Stimulated activated CD4-positive, alpha-beta T cell treated with anti-CD3 and anti-CD28 coated beads, TNF-alpha, amount 100 ng/mL, for 48 hours (primary cell): ENCODE data around the gene PLPP1.

Experiments
- DNase-seq, 3 donors: peaks; one replicate each; pipeline ENCODE4 v3.0.0-alpha.2; 2020; ENCODE audit warnings: low read depth in 3 of 3

PLPP1 gene

DNA sequence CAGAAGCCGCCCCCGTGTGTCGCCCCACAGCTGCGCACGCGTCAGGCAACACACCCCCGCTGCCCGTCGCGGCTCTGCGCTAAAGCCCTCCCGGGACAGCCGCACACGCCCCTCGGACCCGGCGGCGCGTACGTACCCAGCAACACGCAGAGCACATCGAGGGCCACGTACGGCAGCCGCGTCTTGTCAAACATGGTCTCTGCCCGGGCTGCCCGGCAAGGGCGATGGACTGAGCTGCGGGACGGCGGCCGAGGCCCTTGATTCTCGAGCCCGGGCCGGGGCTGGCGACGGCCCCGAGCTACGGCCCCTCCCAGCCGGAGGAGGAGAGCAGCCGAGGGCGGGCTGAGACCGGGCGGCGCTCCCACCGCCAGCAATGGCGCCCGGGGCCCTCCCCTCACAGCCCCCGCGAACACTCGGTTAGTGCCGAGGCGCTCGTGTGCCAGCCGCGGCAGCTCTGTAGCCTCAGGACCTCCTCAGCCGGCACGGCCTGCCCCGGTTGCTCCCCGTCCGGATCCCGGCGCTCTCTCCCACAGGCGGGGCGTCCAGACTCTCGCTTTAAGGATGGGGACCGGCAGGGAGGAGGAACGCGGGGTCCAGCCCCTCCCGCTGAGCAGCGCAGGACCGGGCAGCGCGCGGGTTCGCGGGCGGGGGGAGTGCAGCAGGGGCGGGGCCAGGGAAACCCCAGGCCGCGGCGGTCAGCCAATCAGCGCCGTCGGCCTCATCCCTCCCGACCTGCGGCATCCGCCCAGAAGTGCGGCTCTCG is at the start of gene PLPP1:
Gene PLPP1, minus strand, starts transcription at position 529 of the 763 bp plus-strand sequence. Its CDS starts 335 bp downstream, at position 194.
- DNase-seq: peak; percentile 58 to 82 (median 63)

DNA sequence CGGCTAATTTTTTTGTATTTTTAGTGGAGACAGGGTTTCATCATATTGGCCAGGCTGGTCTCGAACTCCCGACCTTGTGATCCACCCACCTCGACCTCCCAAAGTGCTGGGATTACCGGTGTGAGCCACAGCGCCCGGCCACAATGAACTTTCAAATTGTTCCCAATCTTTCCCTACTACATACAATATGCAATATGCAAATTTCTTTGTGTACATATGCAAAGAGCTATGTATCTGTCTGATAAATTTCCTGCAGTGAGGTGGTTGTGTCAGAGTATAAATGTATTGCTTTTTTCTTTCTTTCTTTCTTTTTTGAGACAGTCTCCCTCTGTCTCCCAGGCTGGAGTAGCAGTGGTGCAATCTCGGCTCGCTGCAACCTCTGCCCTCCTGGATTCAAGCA is 48.8 kb upstream of the PLPP1 start:
- no peak for DNase-seq

DNA sequence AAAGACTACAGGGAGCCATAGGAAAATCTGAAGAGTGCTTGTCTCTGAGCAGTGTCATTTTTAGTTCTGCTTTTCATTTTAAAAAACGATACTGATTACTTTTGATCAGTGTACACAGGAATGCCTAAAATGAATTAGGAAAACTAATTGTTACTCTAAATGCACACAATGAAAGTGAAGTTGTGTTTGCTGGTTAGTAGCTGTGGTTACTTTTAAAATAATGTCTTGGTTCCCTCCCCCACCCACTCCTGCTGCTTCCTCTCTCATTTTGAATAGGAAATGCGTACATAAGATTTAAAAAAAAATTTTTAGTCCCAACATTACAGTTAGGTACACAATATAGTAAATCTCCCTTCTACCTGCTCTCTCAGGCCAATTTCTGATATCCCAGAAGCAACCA is 47.5 kb upstream of the PLPP1 start:
- DNase-seq: no peak

DNA sequence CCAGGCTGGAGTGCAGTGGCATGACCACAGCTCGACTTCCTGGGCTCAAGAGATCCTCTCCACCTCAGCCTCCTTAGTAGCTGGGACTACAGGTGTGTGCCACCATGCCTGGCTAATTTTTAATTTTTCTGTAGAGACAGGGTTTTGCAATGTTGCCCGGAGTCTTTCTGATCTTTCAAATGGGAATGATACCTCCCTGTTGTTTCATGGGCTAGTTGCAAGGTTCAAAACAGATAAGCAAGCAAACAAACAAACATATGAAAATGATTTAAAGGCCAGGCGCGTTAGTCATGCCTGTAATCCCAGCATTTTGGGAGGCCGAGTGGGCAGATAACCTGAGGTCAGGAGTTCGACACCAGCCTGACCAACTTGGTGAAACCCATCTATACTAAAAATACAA is 45.3 kb upstream of the PLPP1 start:
- no peak for DNase-seq

DNA sequence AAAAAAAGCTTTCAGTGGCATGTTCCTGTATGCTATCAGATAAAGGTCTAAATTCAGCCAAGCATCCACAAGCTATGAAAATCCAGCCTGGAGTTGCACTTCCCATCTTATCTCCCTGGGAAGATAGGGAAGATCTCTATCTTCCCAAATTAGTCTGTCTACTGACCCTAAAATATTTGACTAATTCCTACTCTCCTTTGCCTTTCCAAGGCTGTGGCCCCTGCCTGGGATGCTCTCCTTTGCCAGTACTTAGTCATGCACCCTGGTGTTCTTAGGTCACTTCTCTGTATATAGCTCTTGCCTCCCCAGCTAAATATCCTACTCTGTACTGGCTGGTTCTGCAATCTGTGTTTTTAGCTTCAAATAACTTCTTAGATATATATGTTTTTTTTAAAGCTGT is 44.0 kb upstream of the PLPP1 start:
- no peak for DNase-seq

DNA sequence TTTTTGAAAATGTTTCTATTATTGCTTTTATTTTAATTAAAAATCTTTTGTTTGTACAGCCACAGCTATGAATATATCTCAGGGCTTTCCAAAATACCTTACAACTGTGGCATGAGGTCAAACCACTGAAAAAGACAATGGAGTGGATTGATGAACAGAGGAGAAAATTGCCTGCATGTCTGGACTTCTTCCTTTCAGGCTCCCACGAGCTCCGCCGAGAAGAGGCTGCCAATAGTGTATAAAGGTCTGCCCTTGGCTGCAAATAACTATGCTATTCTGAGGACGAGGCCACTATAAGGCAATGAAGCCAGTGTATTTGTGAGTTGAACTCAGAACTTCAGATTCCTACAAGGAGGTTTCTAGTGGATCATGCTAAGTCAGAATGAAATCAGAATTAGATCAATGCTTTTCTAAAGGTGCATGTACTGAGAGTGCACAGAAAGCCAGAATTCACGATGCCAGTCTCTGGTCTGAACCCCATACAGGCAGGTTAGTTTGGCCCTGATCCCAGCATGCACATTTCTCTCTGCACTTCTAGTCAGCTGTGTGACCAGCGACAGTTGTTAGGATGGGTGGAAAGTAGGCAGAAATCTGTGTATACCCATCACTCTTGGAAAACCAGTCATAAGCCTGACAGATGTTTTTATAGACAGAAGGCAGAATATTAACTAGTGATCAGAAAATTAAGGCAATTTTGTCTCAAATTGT is 42.7 kb upstream of the PLPP1 start:
- no peak for DNase-seq

DNA sequence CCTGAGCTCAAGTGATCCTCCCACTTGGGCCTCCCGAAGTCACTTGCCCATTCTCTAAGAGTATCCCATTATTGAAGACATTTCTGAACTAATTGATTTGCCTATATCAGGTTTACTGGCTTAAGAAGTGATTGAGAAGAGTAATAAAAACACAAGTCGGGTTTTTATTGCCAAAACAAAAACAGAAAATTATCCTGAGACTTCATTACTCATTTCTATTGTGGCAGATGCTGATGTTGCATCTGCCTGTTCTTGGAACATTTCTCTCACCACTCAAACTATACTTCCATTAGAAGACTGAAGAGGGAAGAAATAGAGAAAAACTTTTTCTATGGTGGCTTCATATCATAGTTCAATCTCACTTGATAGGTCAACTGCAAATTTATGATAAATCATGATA is 41.9 kb upstream of the PLPP1 start:
- no peak for DNase-seq

DNA sequence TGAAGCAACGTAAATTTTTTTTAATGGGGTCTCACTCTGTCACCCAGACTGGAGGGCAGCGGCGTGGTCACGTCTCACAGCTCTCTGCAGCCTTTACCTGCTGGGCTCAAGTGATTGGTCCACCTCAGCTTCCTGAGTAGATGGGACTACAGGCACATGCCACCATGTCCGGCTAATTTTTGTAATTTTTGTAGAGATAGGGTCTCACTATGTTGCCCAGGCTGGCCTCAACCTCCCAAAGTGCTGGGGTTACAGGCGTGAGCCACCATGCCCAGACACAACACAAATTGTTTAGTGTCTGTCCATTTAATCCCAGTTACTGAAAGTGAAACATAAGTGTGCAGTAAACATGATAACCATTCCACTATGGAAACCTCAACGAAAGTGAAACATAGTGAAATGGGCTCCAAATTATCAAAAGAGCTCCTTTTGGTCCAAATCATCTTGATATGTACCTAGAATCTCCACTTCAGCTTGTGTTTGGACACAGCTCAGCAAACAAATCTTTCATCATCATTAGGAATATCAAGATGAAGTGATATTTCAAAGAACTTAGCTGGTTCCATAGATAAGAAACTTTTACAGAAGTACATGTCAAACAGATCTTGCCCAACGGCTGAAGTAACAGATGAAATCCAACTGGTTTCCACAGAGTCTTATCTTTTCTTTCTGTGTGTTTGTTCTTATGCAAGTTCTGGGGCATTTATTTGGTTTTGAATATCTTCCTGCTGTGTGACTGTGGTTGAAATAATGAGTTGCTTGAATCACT is 41.2 kb upstream of the PLPP1 start:
- DNase-seq: no peak

DNA sequence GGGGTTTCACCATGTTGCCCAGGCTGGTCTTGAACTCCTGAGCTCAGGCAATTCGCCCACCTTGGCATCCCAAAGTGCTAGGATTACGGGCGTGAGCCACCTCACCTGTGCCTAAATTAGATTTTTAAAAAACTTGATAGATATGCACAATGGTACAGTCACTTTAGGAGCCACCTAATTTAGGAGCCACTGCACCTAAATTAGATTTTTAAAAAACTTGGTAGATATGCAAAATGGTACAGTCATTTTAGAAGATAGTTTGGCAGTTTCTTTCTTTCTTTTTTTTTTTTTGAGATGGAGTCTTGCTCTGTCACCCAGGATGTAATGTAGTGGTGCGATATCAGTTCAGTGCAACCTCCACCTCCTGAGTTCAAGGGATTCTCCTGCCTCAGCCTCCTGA is 37.8 kb upstream of the PLPP1 start:
- no peak for DNase-seq

DNA sequence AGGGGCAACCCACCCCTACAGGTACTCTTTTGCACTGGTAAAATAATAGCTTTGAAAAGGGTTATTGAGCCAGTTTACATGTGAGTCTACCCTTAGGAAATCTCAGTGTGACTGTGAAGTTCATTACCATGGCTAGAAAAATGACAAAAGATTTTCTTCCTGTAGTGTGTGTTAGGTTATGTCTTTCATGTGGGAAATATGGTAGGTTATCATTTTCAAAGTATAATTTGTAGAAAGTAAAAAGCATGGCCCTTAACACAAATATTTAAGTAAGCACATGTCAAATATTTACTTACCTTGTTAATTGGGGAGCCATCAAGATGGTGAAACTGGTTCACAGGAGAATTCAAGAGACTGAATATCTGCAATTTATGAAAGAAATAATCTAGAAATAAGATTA is 37.3 kb upstream of the PLPP1 start:
- no peak for DNase-seq

DNA sequence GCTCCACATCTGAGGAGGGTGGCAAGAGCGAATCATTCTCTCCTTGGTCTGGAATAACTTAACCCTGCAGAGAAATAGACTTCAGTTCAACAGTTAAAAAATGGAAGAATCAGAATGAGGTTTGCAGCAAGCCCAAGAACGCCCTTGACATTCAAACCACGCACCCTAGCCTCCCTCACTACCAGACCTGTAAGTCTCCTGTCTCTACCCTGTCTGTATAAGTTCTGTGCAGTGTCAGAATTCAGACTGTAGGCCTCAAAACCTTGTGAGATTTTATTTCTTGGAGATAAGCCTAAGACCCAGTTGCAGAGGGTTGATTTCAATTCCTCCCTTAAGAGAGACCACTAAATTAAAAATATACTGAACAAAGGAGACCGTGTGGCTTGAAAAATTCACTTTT is 35.8 kb upstream of the PLPP1 start:
- DNase-seq: no peak

DNA sequence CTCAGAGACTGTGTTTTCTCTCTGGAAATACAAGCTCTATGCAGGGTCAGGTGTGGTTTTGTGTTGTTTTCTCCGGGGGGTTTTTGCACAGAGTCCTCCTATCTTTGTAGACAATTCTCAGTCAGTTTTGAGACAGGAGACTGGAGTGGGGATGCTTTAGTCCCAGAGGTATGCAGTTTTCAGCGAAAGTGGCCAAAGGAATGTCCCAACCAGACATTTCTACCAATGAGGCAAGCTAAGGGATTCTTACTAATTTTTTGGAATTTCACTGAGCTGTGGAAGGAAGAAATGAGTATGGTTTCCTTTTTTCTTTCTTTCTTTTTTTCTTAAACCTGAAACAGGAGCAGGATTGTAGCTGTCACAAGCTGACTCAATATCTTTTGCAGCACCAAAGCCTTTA is 35.3 kb upstream of the PLPP1 start:
- DNase-seq: no peak

DNA sequence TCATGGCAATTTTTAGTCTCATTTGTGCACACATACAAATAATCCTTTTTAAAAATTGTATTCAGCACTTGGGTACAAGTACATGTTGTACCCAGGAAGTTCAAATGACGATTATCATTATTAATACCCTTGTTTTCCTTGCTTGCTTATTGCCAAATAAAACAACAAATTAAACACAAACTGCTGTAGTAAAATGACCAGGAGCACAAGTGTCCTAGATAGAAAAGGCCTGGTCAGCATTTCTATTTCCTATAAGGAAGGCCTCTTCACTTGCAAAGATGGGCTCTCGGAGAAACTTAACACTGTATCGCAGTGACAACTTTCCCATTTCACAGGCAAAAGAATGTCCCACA is 34.7 kb upstream of the PLPP1 start:
- no peak for DNase-seq

DNA sequence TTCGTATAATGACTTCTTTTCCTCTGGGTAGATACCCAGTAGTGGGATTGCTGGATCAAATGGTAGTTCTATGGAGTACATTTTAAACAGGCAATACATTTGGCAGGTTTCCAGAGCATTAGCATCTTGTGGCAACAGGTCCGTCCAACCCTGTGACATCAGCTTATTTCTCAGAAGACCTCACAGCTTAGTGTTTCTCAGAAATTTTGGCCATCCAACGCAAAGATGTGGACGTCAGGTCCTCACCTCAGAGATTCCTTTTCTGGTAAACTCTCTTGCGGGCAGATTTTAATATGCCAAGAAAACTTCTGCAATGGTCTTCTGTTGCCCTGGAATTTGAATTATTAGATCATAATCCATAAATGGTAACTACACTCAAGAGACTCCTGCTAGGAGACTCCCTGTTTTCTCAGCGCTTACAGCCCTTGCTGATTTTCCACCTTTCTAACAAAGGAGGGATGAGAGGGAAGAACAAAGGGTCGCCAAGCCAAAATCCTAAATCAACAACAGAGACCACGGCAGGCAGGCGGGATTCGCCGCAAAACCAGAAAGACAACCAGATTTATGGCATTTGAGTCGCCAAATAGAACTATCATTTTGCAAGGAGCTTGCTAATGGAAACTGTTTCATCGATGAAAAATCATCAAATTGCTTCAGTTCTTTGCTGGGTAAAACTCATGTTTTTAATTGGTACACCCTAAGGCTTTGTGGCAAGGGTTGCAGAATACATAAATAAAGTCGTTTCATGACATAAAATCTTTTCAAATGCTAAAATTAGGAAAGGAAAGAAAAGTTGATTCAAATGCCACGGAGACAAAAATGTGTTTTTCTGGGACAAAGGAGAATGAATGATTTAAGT is 34.1 kb upstream of the PLPP1 start:
- no peak for DNase-seq

DNA sequence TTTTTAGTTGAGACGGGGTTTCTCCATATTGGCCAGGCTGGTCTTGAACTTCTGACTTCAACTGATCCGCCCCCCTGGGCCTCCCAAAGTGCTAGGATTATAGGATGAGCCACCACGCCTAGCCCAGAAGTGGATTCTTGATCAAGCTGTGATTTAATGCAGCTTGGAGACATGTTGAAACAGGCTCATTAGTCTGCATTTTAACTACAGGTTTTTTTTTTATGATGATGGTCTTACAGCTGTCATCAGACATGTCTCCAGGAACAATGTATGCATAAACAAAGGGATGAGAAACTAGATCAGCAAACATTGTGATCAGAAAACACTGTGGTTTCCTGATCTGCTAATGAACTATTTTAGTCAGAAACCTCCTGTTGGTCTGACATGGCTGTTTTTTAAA is 30.0 kb upstream of the PLPP1 start:
- DNase-seq: no peak

DNA sequence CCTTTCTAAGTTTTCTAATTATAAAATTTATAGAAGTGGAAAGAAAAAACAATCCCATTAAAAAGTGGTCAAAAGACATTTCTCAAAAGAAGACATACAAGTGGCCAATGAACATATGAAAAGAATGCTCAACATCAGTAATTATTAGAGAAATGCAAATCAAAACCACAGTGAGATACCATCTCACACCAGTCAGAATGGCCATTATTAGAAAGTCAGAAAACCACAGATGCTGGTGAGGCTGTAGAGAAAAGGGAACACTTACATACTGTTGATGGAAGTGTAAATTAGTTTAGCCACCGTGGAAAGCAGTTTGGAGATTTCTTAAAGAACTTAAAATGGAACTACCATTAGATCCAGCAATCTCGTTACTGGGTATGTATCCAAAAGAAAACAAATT is 23.7 kb upstream of the PLPP1 start:
- no peak for DNase-seq

DNA sequence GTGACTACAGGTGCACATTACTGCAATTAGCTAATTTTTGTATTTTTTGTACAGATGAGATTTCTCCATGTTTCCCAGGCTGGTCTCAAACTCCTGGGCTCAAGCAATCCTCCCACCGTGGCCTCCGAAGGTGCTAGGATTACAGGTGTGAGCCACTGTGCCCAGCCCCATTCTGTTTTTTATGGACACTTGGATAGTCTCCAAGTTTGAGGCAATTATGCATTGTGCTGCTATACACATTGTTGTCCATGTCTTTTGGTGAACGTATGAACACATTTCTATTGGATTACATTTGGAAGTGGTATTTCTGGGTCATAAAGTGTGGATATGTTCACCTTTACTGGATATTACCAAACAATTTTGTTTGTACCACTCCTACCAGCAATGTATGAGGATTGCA is 22.4 kb upstream of the PLPP1 start:
- no peak for DNase-seq

DNA sequence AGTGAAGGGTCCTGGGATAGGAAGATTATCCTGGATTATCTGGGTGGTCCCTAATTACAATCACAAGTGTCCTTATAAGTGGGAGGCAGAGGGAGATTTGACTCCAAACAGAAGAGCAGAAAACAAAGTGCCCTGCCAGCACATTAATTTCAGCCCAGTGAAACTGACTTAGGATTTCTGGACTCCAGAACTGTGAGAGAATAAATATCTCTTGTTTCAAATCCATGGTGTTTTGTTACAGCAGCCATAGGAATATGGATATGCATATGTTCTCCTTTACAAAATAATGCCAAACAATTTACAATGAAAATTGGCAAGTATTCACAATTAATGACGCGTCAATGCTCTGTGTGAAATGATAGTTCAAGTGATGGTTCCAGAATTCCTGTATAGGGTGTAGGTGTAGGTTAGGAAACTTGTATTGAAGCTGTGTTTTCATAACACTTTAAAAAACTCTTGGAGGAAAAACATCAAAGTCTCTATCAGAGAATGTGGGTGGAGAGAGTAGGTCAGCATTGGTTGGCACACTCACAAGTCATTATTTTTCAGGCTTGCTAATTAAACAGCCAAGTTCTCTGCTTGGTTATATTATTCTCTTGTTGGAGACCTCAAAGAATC is 19.9 kb upstream of the PLPP1 start:
- DNase-seq: no peak

DNA sequence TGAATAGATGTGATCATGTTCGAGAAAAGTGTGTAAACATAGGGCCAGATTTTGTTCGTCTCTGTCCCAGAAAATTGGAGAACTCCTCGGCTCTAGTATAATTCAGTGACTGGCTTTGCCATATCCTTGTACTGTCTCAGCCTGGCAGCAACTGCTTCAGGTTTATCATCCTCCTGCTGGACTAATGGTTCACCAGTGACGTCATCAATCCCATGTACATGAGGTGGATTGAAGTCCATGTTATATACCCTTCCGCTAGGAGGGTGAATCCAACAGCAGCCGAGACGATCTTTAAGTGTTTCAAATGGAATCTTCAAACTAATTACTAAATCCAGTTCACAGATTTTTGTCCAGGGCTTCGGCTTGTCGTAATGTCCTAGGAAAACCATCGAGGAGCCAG is 17.1 kb upstream of the PLPP1 start:
- DNase-seq: no peak

DNA sequence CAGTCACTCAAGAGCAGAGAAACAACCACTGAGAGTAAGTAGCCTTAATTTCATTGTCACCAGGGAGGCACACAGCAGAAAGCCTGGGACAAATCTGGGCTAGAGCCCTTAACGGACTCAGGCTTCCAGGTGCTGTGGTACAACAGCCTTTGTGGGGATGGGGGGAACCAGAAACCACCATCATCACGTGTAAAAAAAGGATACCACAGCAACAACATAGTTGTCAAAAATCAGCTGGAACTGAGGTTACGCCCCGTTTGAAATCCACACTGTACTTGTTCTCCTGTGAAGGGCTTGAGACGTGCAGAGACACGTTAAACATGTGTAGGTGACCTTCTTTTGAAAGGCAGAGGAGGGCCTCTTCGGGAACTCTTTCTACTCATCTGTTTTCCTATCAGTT is 16.6 kb upstream of the PLPP1 start:
- DNase-seq: no peak

DNA sequence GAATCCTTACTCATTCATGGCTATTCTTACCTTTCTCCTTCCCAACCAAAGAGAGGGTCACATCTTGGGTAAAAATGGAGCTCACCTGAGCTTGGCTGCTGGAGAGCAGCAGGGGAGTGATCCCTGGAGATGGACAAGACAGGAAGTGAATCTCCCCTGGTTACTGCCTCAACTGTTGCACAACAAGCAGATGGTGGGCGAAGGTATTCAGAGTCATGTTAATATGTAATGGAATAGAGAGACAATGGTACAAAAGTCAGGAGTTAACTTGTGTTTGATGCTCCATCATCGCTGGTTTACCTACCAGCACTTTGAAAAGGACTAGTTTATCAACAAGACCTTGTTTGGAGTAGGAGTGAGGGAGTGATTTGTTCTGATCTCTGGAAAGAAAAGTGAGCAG is 13.0 kb upstream of the PLPP1 start:
- DNase-seq: no peak

DNA sequence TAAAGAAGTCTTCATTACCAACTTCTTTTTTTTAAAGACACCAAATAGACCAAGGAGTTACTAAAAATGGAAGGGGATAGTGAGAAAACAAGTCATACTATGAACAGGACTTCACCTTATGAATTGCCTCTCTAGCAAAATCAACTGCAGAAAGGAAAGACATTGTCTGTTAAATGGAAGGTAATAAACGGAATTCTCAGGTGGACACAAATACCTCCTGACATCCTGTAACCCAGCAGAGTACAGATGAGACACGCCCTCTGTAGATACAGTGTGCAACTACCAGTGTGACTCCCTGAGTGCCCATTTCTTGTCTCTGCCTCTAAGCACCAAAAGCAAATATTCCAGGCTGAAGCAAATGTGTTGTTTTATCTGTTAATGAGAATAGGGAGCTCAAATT is 12.2 kb upstream of the PLPP1 start:
- DNase-seq: no peak
